ENCODE data around the gene MMS22L. TPM values are rescaled to one million over a fixed set of nuclear protein-coding genes. Genes with fewer than 3 reads are reported as not detected.

Gene MMS22L
- total and polyA plus RNA-seq, 2 of the 13 experiments (the other 11 are each of a cell fraction or from before 2014, with no cell fraction given), result 6.2 to 32.9 TPM

DNA sequence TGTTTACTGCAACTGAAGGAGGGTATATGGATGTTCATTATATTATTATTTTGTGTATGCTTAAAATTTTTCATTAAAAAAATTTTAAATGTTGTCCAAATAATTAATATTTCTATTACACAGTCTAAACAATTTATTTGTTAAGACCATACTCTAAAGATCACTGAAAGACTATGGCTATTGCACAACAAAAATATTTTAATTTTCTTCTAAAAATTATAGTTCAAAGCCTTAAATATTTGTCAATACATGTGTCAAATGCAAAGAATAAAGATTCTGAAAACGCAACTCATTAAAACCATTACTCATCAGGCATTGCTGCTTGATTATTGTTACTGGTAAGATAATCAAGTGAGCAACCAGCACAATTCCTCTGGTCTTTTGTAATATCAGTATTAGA lies 2.2 kb downstream of the MMS22L start:
- no peak overlapping the region for H3K27ac ChIP-seq (ENCODE audit: extremely low read length, insufficient read depth, low read length)
- ChIA-PET POLR2A (no interaction called here), CTCF (ENCODE audit: low intra/inter-chr PET ratio, low total read pairs) (no interaction called here)
- in situ Hi-C loops (cut with HindIII; ENCODE audit: extremely low pct_ligation_motif_present, low pct_unique_long_range_greater_than_20kb), result no loop called here
- intact Hi-C loops (cut with micrococcal nuclease; ENCODE audit: unreplicated experiment), result loop anchor here (5.0 kb wide), 1 partner anchor 112 kb away; no protein-coding TSS in a partner anchor
- H3K4me2 ChIP-seq (ENCODE audit: low read depth, low read length), result peak overlapping the region; percentile 65
- no peaks in the 10 kb centered on the region for H4K20me1 ChIP-seq (ENCODE audit: insufficient read depth, low read length)
- H3K4me1 ChIP-seq (ENCODE audit: insufficient read depth, low read length), result peaks cover 14% of the 10 kb centered on the region
- DNase-seq (ENCODE audit: low spot score) (no peak), FAIRE-seq (no peak), ATAC-seq (no peak)
- 94% methylated on average over 1 of the region's 1 CpG for WGBS (ENCODE audit: low lambda C conversion rate)
- no peak overlapping the region for H2AFZ ChIP-seq (ENCODE audit: low read length)
- 0 out of 5 replicates have a peak, but pooled peaks cover 0 to 7% of the 10 kb centered on the region in 2 experiments for H3K36me3 ChIP-seq (replicated peaks in 1 of 2; ENCODE audit: control insufficient read depth in 1 of 2, insufficient read depth in 2 of 2, low read length in 2 of 2)
- no peak overlapping the region for H3K4me3 ChIP-seq (replicated peaks in 1 of 3; ENCODE audit: insufficient read depth in 1 of 3, low read depth in 2 of 3, low read length in 3 of 3)
- no peaks in the 10 kb centered on the region for H3K9me3 ChIP-seq (ENCODE audit: low read length)
- TF ChIP-seq MAZ (IDR thresholded peaks at IDR 0.05; ENCODE audit: borderline replicate concordance, low read depth, low read length) (no peak), MAZ (CRISPR knock-in tag; IDR thresholded peaks at IDR 0.05; ENCODE audit: low read depth) (no peak)
- H3K79me2 ChIP-seq (ENCODE audit: insufficient read depth, low read length), result peaks cover 23% of the 10 kb centered on the region
- BruUV-seq (replicated peaks), result no TSS peak
- H3K9ac ChIP-seq (ENCODE audit: insufficient read depth, low read depth, low read length), result no peak overlapping the region
- no peaks in the 10 kb centered on the region; a peak in 1 of 5 replicates for H3K27me3 ChIP-seq (ENCODE audit: control insufficient read depth in 1 of 2, insufficient read depth in 2 of 2, low read length in 2 of 2)

DNA sequence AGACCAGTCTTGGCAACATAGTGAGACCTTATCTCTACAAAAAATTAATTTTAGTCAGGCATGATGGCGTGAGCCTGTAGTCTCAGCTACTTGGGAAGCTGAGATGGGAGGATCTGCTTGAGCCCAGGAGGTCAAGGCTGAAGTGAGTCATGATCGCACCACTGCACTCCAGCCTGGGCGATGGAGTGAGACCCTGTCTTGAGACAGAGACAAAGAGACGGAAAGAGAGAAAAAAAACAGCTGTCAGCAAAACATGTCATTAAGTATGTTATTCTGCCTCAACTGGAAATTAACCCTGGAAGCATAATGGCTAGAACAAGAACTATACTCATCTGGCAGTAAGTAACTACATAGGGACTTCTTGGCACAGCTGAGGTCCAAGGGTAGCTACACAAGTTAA lies 7.2 kb downstream of the MMS22L start:
- DNase-seq (ENCODE audit: low spot score), result no peak
- Histone ChIP-seq H3K27ac (ENCODE audit: extremely low read length, insufficient read depth, low read length) (no peak overlapping the region), H4K20me1 (ENCODE audit: insufficient read depth, low read length) (no peaks in the 10 kb centered on the region), H3K79me2 (ENCODE audit: insufficient read depth, low read length) (peaks cover 2% of the 10 kb centered on the region), H3K4me3 (replicated peaks in 1 of 3; ENCODE audit: insufficient read depth in 1 of 3, low read depth in 2 of 3, low read length in 3 of 3) (no peak overlapping the region), H3K4me1 (ENCODE audit: insufficient read depth, low read length) (peaks cover under 1% of the 10 kb centered on the region; the same call in 1 of the 2 replicates), H3K9me3 (ENCODE audit: low read length) (no peaks in the 10 kb centered on the region), H3K4me2 (ENCODE audit: low read depth, low read length) (no peak overlapping the region), H3K36me3 (replicated peaks in 1 of 2; ENCODE audit: control insufficient read depth in 1 of 2, insufficient read depth in 2 of 2, low read length in 2 of 2) (peaks cover 0 to 31% of the 10 kb centered on the region in 2 experiments; a peak in 2 of 5 replicates), H3K9ac (ENCODE audit: insufficient read depth, low read depth, low read length) (no peak overlapping the region), H2AFZ (ENCODE audit: low read length) (no peak overlapping the region), H3K27me3 (ENCODE audit: control insufficient read depth in 1 of 2, insufficient read depth in 2 of 2, low read length in 2 of 2) (no peaks in the 10 kb centered on the region)
- intact Hi-C loops (cut with micrococcal nuclease; ENCODE audit: unreplicated experiment), result no loop called here
- BruUV-seq (replicated peaks), result no TSS peak
- no peak for FAIRE-seq
- in situ Hi-C loops (cut with HindIII; ENCODE audit: extremely low pct_ligation_motif_present, low pct_unique_long_range_greater_than_20kb), result no loop called here
- TF ChIP-seq MAFF (IDR thresholded peaks at IDR 0.05; ENCODE audit: low read depth, low read length) (peak; percentile 57), MAFK (conservative IDR thresholded peaks at IDR 0.05 in 1 of 2, IDR thresholded peaks at IDR 0.05 in 1 of 2; ENCODE audit: low read length in 2 of 2) (peak in 1 of 2 experiments; percentile 72; a peak in 2 of 4 replicates), SMARCE1 (IDR thresholded peaks at IDR 0.05; ENCODE audit: borderline replicate concordance) (no peak), ATM (IDR thresholded peaks at IDR 0.05; ENCODE audit: borderline replicate concordance) (no peak), MXI1 (IDR thresholded peaks at IDR 0.05; ENCODE audit: borderline replicate concordance, low read depth, low read length) (no peak), IRF2 (CRISPR knock-in tag; IDR thresholded peaks at IDR 0.05) (no peak)
- TF ChIP-seq, protein P1, sequence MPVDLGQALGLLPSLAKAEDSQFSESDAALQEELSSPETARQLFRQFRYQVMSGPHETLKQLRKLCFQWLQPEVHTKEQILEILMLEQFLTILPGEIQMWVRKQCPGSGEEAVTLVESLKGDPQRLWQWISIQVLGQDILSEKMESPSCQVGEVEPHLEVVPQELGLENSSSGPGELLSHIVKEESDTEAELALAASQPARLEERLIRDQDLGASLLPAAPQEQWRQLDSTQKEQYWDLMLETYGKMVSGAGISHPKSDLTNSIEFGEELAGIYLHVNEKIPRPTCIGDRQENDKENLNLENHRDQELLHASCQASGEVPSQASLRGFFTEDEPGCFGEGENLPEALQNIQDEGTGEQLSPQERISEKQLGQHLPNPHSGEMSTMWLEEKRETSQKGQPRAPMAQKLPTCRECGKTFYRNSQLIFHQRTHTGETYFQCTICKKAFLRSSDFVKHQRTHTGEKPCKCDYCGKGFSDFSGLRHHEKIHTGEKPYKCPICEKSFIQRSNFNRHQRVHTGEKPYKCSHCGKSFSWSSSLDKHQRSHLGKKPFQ (CRISPR knock-in tag; IDR thresholded peaks at IDR 0.05; ENCODE audit: insufficient replicate concordance), result no peak
- ATAC-seq, result no peak
- POLR2A ChIA-PET, result no interaction called here
- WGBS (ENCODE audit: low lambda C conversion rate), result 100% methylated on average over 4 of the region's 4 CpGs
- CTCF ChIA-PET (ENCODE audit: low intra/inter-chr PET ratio, low total read pairs), result no interaction called here

Data from HepG2 (cell line).